ENCODE results near the gene WASF2. TPM values are rescaled to one million over a fixed set of nuclear protein-coding genes. Genes with fewer than 3 reads are reported as not detected.
A peak's percentile ranks its signal among the peaks of the same experiment; 100 is the strongest.
"Not testable (repeated sequence)": the region's sequence is repeated elsewhere in the genome, so short reads cannot be mapped to it uniquely, and the experiment has no call there.

WASF2 gene
- 100 to 1,000 TPM; 106 to 137 (median 126) TPM for polyA plus RNA-seq (ENCODE audit: insufficient read depth in 1 of 5, insufficient read length in 5 of 5, low replicate concordance in 1 of 5)
- long read RNA-seq, donor 1, full-length matches to known transcripts: 13 of 106 reads
- long read RNA-seq, donor 1, partial matches to known transcripts: 93 of 106 reads
- long read RNA-seq, donor 1, other reads (novel, unspliced or antisense): 0 of 106 reads
- long read RNA-seq, donor 2, full-length matches to known transcripts: 13 of 25 reads
- long read RNA-seq, donor 2, partial matches to known transcripts: 12 of 25 reads
- long read RNA-seq, donor 2, other reads (novel, unspliced or antisense): 0 of 25 reads
- long read RNA-seq, donor 3, full-length matches to known transcripts: 4 of 61 reads
- long read RNA-seq, donor 3, partial matches to known transcripts: 57 of 61 reads
- long read RNA-seq, donor 3, other reads (novel, unspliced or antisense): 0 of 61 reads
- long read RNA-seq, donor 4, full-length matches to known transcripts: 4 of 76 reads
- long read RNA-seq, donor 4, partial matches to known transcripts: 72 of 76 reads
- long read RNA-seq, donor 4, other reads (novel, unspliced or antisense): 0 of 76 reads
- long read RNA-seq, donor 5, full-length matches to known transcripts: 21 of 116 reads
- long read RNA-seq, donor 5, partial matches to known transcripts: 95 of 116 reads
- long read RNA-seq, donor 5, other reads (novel, unspliced or antisense): 0 of 116 reads
- long read RNA-seq, donor 6, full-length matches to known transcripts: 26 of 105 reads
- long read RNA-seq, donor 6, partial matches to known transcripts: 79 of 105 reads
- long read RNA-seq, donor 6, other reads (novel, unspliced or antisense): 0 of 105 reads
- long read RNA-seq, donor 7, full-length matches to known transcripts: 26 of 127 reads
- long read RNA-seq, donor 7, partial matches to known transcripts: 101 of 127 reads
- long read RNA-seq, donor 7, other reads (novel, unspliced or antisense): 0 of 127 reads
- long read RNA-seq, donor 8, full-length matches to known transcripts: 3 of 17 reads
- long read RNA-seq, donor 8, partial matches to known transcripts: 14 of 17 reads
- long read RNA-seq, donor 8, other reads (novel, unspliced or antisense): 0 of 17 reads

- DNase-seq: peak; percentile 98 to 99
Observed at GRCh38 chr1:27489973-27490741, at the start of gene WASF2. Gene WASF2, minus strand, starts transcription at chr1:27490167. Its CDS starts 61,277 bp downstream, at chr1:27428890.

- DNase-seq: no peak
Observed at GRCh38 chr1:27538793-27539192, 48.8 kb upstream of the WASF2 start.

GRCh38 chr1:27538305-27538676, 48.3 kb upstream of the WASF2 start:
- DNase-seq: not testable (repeated sequence)

GRCh38 chr1:27536767-27537166, 46.8 kb upstream of the WASF2 start:
- peak; percentile 72 to 74 for DNase-seq

GRCh38 chr1:27536010-27536757, 46.2 kb upstream of the WASF2 start:
- no peak for DNase-seq

- DNase-seq: no peak
Observed at GRCh38 chr1:27535386-27535785, 45.4 kb upstream of the WASF2 start.

- DNase-seq: no peak
Observed at GRCh38 chr1:27531959-27532685, 42.2 kb upstream of the WASF2 start.

- no peak for DNase-seq
Observed at GRCh38 chr1:27530192-27530591, 40.2 kb upstream of the WASF2 start.

GRCh38 chr1:27529704-27530018, 39.7 kb upstream of the WASF2 start:
- no peak for DNase-seq

GRCh38 chr1:27528818-27529703, 39.1 kb upstream of the WASF2 start:
- DNase-seq: peak in 1 of 2 donors; percentile 55

GRCh38 chr1:27527890-27528817, 38.2 kb upstream of the WASF2 start:
- DNase-seq: peak in 1 of 2 donors; percentile 78

- DNase-seq: peak; percentile 87 to 88
Observed at GRCh38 chr1:27527223-27527889, 37.4 kb upstream of the WASF2 start.

GRCh38 chr1:27526569-27527222, 36.7 kb upstream of the WASF2 start:
- no peak for DNase-seq

- DNase-seq: peak; percentile 86 to 89
Observed at GRCh38 chr1:27525296-27526272, 35.6 kb upstream of the WASF2 start.

GRCh38 chr1:27523337-27524020, 33.5 kb upstream of the WASF2 start:
- no peak for DNase-seq

Data from right lung (tissue), 10 donors.